CD14-positive monocyte (primary cell): ENCODE data around the gene PON2. TPM values are rescaled to one million over a fixed set of nuclear protein-coding genes. Genes with fewer than 3 reads are reported as not detected.

Source experiments
- DNase-seq, 3 donors: peaks; one replicate each; pipeline ENCODE4 v3.0.0-alpha.2; 2011 to 2022
- H2AFZ ChIP-seq: 2 replicates; pipeline ENCODE4 v1.6.0; 2012; ENCODE audit warnings: mild to moderate bottlenecking, low read depth, low read length, inconsistent platforms; ENCODE audit not compliant: insufficient read depth, poor library complexity, severe bottlenecking
- H3K27ac ChIP-seq, 2 donors: 1 replicate in 1 of 2; 2 replicates in 1 of 2; pipeline ENCODE4 v1.5.1; 2012 to 2013; ENCODE audit warnings: low read length in 2 of 2, control low read depth in 1 of 2, inconsistent platforms in 1 of 2, low read depth in 1 of 2, mild to moderate bottlenecking in 1 of 2
- H3K27me3 ChIP-seq, 2 donors: one replicate each; pipeline versions ENCODE4 v1.6.0 to v1.6.1; 2011 to 2013; ENCODE audit warnings: low read length in 2 of 2; ENCODE audit not compliant: control insufficient read depth in 2 of 2, insufficient read depth in 2 of 2
- H3K36me3 ChIP-seq, 2 donors: replicated peaks in 1 of 2; 1 replicate in 1 of 2; 2 replicates in 1 of 2; pipeline versions ENCODE4 v1.5.1 to v1.6.1; 2012 to 2013; ENCODE audit warnings: low read length in 2 of 2, control low read depth in 1 of 2, inconsistent platforms in 1 of 2, mild to moderate bottlenecking in 1 of 2; ENCODE audit not compliant: insufficient read depth in 2 of 2, control insufficient read depth in 1 of 2
- H3K4me1 ChIP-seq, 2 donors: 1 replicate in 1 of 2; 2 replicates in 1 of 2; pipeline versions ENCODE4 v1.5.1 to v1.6.1; 2012 to 2013; ENCODE audit warnings: low read length in 2 of 2, control low read depth in 1 of 2, inconsistent platforms in 1 of 2, mild to moderate bottlenecking in 1 of 2, moderate library complexity in 1 of 2; ENCODE audit not compliant: insufficient read depth in 2 of 2, control insufficient read depth in 1 of 2
- H3K4me2 ChIP-seq: replicated peaks from 2 replicates; pipeline ENCODE3; 2012; ENCODE audit warnings: low read length, moderate library complexity, mild to moderate bottlenecking; ENCODE audit not compliant: poor library complexity, severe bottlenecking; ENCODE audit errors: extremely low read depth
- H3K4me3 ChIP-seq, 3 experiments: fragments of 200-600 bp in 1 of 3; sonication (generic) in 1 of 3; replicated peaks in 1 of 3; 1 replicate in 2 of 3; 2 replicates in 1 of 3; pipeline ENCODE4 v1.5.1; 2011 to 2013; ENCODE audit warnings: low read length in 3 of 3, mild to moderate bottlenecking in 3 of 3, control low read depth in 2 of 3, low read depth in 2 of 3, inconsistent platforms in 1 of 3, moderate library complexity in 1 of 3
- H3K79me2 ChIP-seq: 2 replicates; pipeline ENCODE4 v1.6.0; 2012; ENCODE audit warnings: mild to moderate bottlenecking, control low read depth, inconsistent platforms, low read length, moderate library complexity; ENCODE audit not compliant: insufficient read depth
- H3K9ac ChIP-seq: 2 replicates; pipeline ENCODE4 v1.6.0; 2017; ENCODE audit warnings: low read length, mild to moderate bottlenecking; ENCODE audit not compliant: insufficient read depth, poor library complexity, severe bottlenecking
- H3K9me3 ChIP-seq, 2 donors: replicated peaks in 1 of 2; 1 replicate in 1 of 2; 2 replicates in 1 of 2; pipeline versions ENCODE4 v1.5.1 to v1.6.1; 2012 to 2013; ENCODE audit warnings: low read length in 2 of 2, control low read depth in 1 of 2; ENCODE audit not compliant: control insufficient read depth in 1 of 2, insufficient read depth in 1 of 2
- H4K20me1 ChIP-seq: 2 replicates; pipeline ENCODE4 v1.6.0; 2012; ENCODE audit warnings: mild to moderate bottlenecking, low read length, control low read depth, moderate library complexity; ENCODE audit not compliant: insufficient read depth
- H3K27ac Mint-ChIP-seq, 7 donors: one replicate each; pipeline ENCODE4 v1.8.0; 2020; ENCODE audit warnings: mild to moderate bottlenecking in 7 of 7, mixed read lengths in 7 of 7, moderate library complexity in 6 of 7, inconsistent platforms in 2 of 7
- H3K27me3 Mint-ChIP-seq, 3 donors: one replicate each; pipeline ENCODE4 v1.8.0; 2021 to 2022; ENCODE audit warnings: low read depth in 3 of 3, mild to moderate bottlenecking in 3 of 3, mixed read lengths in 3 of 3, moderate library complexity in 3 of 3, inconsistent platforms in 1 of 3
- H3K36me3 Mint-ChIP-seq, 2 donors: one replicate each; pipeline ENCODE4 v1.8.0; 2020; ENCODE audit warnings: mixed read lengths in 2 of 2, inconsistent platforms in 1 of 2, mild to moderate bottlenecking in 1 of 2
- H3K4me1 Mint-ChIP-seq: one replicate; pipeline ENCODE4 v1.8.0; 2020; ENCODE audit warnings: mild to moderate bottlenecking, mixed read lengths
- H3K4me3 Mint-ChIP-seq, 2 donors: one replicate each; pipeline ENCODE4 v1.8.0; 2020; ENCODE audit warnings: mild to moderate bottlenecking in 2 of 2, mixed read lengths in 2 of 2, moderate library complexity in 1 of 2
- H3K9me3 Mint-ChIP-seq, 7 donors: one replicate each; pipeline ENCODE4 v1.8.0; 2020 to 2022; ENCODE audit warnings: mixed read lengths in 7 of 7, mild to moderate bottlenecking in 6 of 7, moderate library complexity in 6 of 7, inconsistent platforms in 2 of 7
- WGBS: methylation state at CpG from one replicate; pipeline ENCODE4 v1.1.5; 2013; ENCODE audit warnings: missing lambda C conversion rate; ENCODE audit not compliant: insufficient coverage; 5-methylcytosine and 5-hydroxymethylcytosine counted together
- intact Hi-C, 2 donors: fragments of 100-400 bp; cut with micrococcal nuclease; formaldehyde crosslinking; loops; one replicate each; pipeline versions ENCODE4 v1.15.0 to v1.15.1; 2023
- polyA plus RNA-seq, 3 donors: library from polyadenylated mRNA; depleted of rRNA in 1 of 3; unstranded in 2 of 3; stranded (reverse) in 1 of 3; fragments of 300-500 nt in 2 of 3; fragments of >200 nt in 1 of 3; fragmentation: Illumina TruSeq in 2 of 3; gene quantifications; 1 replicate in 2 of 3; 2 replicates in 1 of 3; pipeline ENCODE4 v1.2.3, GENCODE V29; 2012 to 2021
- TF ChIP-seq, protein P1 (sequence below): fragments of 200-600 bp; IDR thresholded peaks from one replicate; pipeline ENCODE4 v1.8.0; 2022; ENCODE audit warnings: antibody characterized with exemption, mild to moderate bottlenecking

The PON2 gene
- polyA plus RNA-seq, 3 donors: 11.5 to 14.7 (median 14.4) TPM

DNA sequence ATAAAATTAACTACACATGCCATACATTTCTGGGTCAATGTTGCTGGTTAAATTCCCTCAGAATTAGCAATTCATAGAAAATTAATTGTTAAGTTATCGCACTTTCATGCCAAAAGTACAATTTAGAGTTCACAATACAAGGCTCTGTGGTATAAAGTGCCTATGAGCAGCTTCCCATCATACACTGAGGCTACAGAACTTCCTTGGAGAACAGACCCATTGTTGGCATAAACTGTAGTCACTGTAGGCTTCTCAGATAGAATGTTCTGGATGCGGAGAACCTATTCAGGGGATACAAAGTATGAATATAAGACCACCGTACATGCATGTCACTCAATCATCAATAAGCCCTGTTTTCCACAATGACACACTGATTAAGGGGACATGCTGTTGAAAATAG is 29.6 kb downstream of the PON2 start:
- peaks cover 0 to 2% (median 0%) of the 10 kb centered on the region in 3 donors for H3K27me3 Mint-ChIP-seq
- peaks cover 15 to 21% of the 10 kb centered on the region in 2 donors for H3K36me3 Mint-ChIP-seq
- Histone ChIP-seq H3K9me3 (no peaks in the 10 kb centered on the region), H3K27ac (no peak overlapping the region), H2AFZ (no peak overlapping the region), H3K4me2 (no peak overlapping the region), H3K4me1 (no peaks in the 10 kb centered on the region), H3K9ac (no peak overlapping the region), H3K79me2 (no peaks in the 10 kb centered on the region), H4K20me1 (no peaks in the 10 kb centered on the region), H3K27me3 (no peaks in the 10 kb centered on the region), H3K4me3 (no peak overlapping the region), H3K36me3 (peaks cover 4 to 18% of the 10 kb centered on the region in 2 donors)
- no peak for DNase-seq
- TF ChIP-seq, protein P1, sequence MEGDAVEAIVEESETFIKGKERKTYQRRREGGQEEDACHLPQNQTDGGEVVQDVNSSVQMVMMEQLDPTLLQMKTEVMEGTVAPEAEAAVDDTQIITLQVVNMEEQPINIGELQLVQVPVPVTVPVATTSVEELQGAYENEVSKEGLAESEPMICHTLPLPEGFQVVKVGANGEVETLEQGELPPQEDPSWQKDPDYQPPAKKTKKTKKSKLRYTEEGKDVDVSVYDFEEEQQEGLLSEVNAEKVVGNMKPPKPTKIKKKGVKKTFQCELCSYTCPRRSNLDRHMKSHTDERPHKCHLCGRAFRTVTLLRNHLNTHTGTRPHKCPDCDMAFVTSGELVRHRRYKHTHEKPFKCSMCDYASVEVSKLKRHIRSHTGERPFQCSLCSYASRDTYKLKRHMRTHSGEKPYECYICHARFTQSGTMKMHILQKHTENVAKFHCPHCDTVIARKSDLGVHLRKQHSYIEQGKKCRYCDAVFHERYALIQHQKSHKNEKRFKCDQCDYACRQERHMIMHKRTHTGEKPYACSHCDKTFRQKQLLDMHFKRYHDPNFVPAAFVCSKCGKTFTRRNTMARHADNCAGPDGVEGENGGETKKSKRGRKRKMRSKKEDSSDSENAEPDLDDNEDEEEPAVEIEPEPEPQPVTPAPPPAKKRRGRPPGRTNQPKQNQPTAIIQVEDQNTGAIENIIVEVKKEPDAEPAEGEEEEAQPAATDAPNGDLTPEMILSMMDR: no peak
- H3K4me3 Mint-ChIP-seq: no peak overlapping the region
- WGBS: no CpG with 5 or more reads among the region's 3 CpGs
- H3K27ac Mint-ChIP-seq: no peak overlapping the region
- intact Hi-C loops: no loop called here
- peaks cover 0 to 1% (median 0%) of the 10 kb centered on the region in 7 donors for H3K9me3 Mint-ChIP-seq
- H3K4me1 Mint-ChIP-seq: no peaks in the 10 kb centered on the region

DNA sequence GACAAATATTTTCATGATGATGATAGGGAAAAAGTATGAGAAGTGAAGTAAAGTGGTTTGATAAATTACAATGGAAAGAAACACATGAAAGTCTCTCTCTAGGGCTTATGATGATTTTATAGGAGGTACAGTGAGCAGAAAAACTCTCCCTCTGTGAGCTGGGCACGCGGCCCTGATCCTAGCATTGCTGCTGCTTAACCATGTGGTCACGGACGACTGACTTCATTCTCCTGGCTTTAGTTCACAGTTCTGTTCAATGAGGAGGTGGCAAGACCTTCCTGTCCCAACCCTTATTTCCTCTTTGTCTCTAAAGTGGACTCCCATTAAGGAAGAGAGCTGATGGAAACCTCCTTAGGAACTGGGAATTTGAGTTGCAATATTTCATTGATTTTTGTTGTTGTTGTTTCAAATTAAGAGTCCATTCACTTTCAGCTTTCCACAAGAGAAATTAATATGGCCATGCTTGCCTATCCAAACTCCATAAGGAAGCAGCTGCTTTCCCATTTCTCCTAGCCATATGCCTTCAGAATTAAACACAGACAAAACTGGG is 30.4 kb downstream of the PON2 start:
- no peak overlapping the region for H2AFZ ChIP-seq
- TF ChIP-seq, protein P1: no peak
- intact Hi-C loops: no loop called here
- H4K20me1 ChIP-seq: no peaks in the 10 kb centered on the region
- Mint-ChIP-seq H3K27me3 (peaks cover 0 to 2% (median 2%) of the 10 kb centered on the region in 3 donors), H3K27ac (no peak overlapping the region), H3K36me3 (peaks cover 12 to 18% of the 10 kb centered on the region in 2 donors), H3K4me3 (no peak overlapping the region), H3K9me3 (peaks cover 0 to 1% (median 0%) of the 10 kb centered on the region in 7 donors), H3K4me1 (no peaks in the 10 kb centered on the region)
- H3K4me2 ChIP-seq: no peak overlapping the region
- DNase-seq: no peak
- no peaks in the 10 kb centered on the region for H3K27me3 ChIP-seq
- H3K9ac ChIP-seq: no peak overlapping the region
- no peak overlapping the region for H3K4me3 ChIP-seq
- no peaks in the 10 kb centered on the region for H3K4me1 ChIP-seq
- H3K9me3 ChIP-seq: no peaks in the 10 kb centered on the region
- H3K36me3 ChIP-seq: peaks cover 4 to 14% of the 10 kb centered on the region in 2 donors
- H3K27ac ChIP-seq: no peak overlapping the region
- no CpG with 5 or more reads among the region's 4 CpGs for WGBS
- H3K79me2 ChIP-seq: no peaks in the 10 kb centered on the region
